Stomach smooth muscle (tissue), 2 donors: ENCODE results near the gene BATF.

ENCODE experiments used
- H3K27ac ChIP-seq: one replicate; pipeline ENCODE4 v1.7.0; 2013; ENCODE audit warnings: mild to moderate bottlenecking, low read length, inconsistent platforms
- H3K27me3 ChIP-seq, 2 donors: one replicate each; pipeline ENCODE4 v1.7.0; 2013; ENCODE audit warnings: low read length in 2 of 2; ENCODE audit not compliant: insufficient read depth in 2 of 2, control insufficient read depth in 1 of 2
- H3K36me3 ChIP-seq, 2 donors: one replicate each; pipeline ENCODE4 v1.7.0; 2013; ENCODE audit warnings: low read length in 2 of 2; ENCODE audit not compliant: control insufficient read depth in 2 of 2, insufficient read depth in 2 of 2
- H3K4me1 ChIP-seq: one replicate; pipeline ENCODE4 v1.7.0; 2013; ENCODE audit warnings: low read length; ENCODE audit not compliant: control insufficient read depth, insufficient read depth
- H3K4me3 ChIP-seq, 2 donors: one replicate each; pipeline ENCODE4 v1.7.0; 2013; ENCODE audit warnings: low read length in 2 of 2
- H3K9ac ChIP-seq, 2 donors: one replicate each; pipeline ENCODE4 v1.7.0; 2013; ENCODE audit warnings: low read length in 2 of 2, mild to moderate bottlenecking in 1 of 2
- H3K9me3 ChIP-seq, 2 donors: one replicate each; pipeline ENCODE4 v1.7.0; 2013; ENCODE audit warnings: low read length in 2 of 2; ENCODE audit not compliant: control insufficient read depth in 2 of 2
- donor health status: healthy.
- donor health status: Pancreatic carcinoma.

BATF gene

GRCh38 chr14:75595226-75595625 is 73.0 kb downstream of the BATF start:
- peaks cover 4% of the 10 kb centered on the region for H3K4me1 ChIP-seq
- H3K27me3 ChIP-seq, result no peaks in the 10 kb centered on the region
- H3K27ac ChIP-seq, result no peak overlapping the region
- no peak overlapping the region for H3K4me3 ChIP-seq
- H3K36me3 ChIP-seq, result peaks cover 0 to 3% of the 10 kb centered on the region in 2 donors
- H3K9me3 ChIP-seq, result no peaks in the 10 kb centered on the region
- no peak overlapping the region for H3K9ac ChIP-seq
